ENCODE measurements around the gene ZNF146. TPM values are rescaled to one million over a fixed set of nuclear protein-coding genes. Genes with fewer than 3 reads are reported as not detected.

ZNF146 gene
- total and polyA plus RNA-seq, 2 experiments from 2014 or later = 143 to 249 TPM

DNA sequence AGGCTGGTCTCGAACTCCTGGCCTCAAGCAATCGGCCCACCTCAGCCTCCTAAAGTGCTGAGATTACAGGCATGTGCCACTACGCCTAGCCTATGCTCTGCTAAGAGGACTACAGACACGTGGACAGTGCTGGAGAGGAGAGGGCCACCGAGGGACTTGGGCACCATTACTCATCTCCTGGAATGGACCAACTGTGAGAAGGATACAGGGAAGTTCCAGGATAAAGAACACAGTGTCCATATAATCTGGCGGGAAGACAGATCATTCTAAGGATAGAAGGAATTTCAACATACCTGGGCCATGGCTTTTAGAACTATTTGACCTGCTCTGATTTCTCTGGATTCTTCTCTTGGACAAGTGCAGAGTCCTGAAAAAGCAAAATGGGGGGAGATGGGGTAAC lies 13.2 kb upstream of the ZNF146 start:
- H3K36me3 Mint-ChIP-seq (ENCODE audit: low read depth) = no peaks in the 10 kb centered on the region
- no peaks in the 10 kb centered on the region; the same call in 2 of the 3 replicates for H3K4me1 Mint-ChIP-seq
- DNase-seq (ENCODE audit: low spot score) (no peak), ATAC-seq (no peak)
- Histone ChIP-seq H3K79me2 (replicated peaks; ENCODE audit: insufficient read depth) (no peaks in the 10 kb centered on the region), H3F3A (replicated peaks; ENCODE audit: low read depth) (peaks cover 5% of the 10 kb centered on the region; the same call in 1 of the 2 replicates), H4K20me1 (replicated peaks; ENCODE audit: insufficient read depth) (no peaks in the 10 kb centered on the region), H3K4me3 (no peak overlapping the region), H3K4me2 (no peak overlapping the region), H2AFZ (no peak overlapping the region), H3K27ac (ENCODE audit: low read depth) (no peak overlapping the region), H3K4me1 (ENCODE audit: insufficient read depth) (no peaks in the 10 kb centered on the region), H3K27me3 (ENCODE audit: insufficient read depth) (no peaks in the 10 kb centered on the region), H3K9me2 (ENCODE audit: insufficient read depth) (no peaks in the 10 kb centered on the region), H3K36me3 (ENCODE audit: insufficient read depth) (no peaks in the 10 kb centered on the region)
- H3K27ac Mint-ChIP-seq = no peak overlapping the region
- no peak for TF ChIP-seq ZNF331 (CRISPR knock-in tag; IDR thresholded peaks at IDR 0.05; ENCODE audit: low read depth)
- no peak for TF ChIP-seq EZH2 (IDR thresholded peaks at IDR 0.05; ENCODE audit: low read depth, unreplicated experiment)
- no peak for TF ChIP-seq EZH2phosphoT487 (IDR thresholded peaks at IDR 0.05; ENCODE audit: unreplicated experiment)
- TF ChIP-seq ZNF114 (CRISPR knock-in tag; IDR thresholded peaks at IDR 0.05) = no peak
- TF ChIP-seq STAT1 (IDR thresholded peaks at IDR 0.05; ENCODE audit: unreplicated experiment) = no peak
- no peak for TF ChIP-seq JUNB (IDR thresholded peaks at IDR 0.05; ENCODE audit: unreplicated experiment)
- no peak for TF ChIP-seq CREB1 (CRISPR knock-in tag; IDR thresholded peaks at IDR 0.05; ENCODE audit: low read depth)
- TF ChIP-seq, protein P1, sequence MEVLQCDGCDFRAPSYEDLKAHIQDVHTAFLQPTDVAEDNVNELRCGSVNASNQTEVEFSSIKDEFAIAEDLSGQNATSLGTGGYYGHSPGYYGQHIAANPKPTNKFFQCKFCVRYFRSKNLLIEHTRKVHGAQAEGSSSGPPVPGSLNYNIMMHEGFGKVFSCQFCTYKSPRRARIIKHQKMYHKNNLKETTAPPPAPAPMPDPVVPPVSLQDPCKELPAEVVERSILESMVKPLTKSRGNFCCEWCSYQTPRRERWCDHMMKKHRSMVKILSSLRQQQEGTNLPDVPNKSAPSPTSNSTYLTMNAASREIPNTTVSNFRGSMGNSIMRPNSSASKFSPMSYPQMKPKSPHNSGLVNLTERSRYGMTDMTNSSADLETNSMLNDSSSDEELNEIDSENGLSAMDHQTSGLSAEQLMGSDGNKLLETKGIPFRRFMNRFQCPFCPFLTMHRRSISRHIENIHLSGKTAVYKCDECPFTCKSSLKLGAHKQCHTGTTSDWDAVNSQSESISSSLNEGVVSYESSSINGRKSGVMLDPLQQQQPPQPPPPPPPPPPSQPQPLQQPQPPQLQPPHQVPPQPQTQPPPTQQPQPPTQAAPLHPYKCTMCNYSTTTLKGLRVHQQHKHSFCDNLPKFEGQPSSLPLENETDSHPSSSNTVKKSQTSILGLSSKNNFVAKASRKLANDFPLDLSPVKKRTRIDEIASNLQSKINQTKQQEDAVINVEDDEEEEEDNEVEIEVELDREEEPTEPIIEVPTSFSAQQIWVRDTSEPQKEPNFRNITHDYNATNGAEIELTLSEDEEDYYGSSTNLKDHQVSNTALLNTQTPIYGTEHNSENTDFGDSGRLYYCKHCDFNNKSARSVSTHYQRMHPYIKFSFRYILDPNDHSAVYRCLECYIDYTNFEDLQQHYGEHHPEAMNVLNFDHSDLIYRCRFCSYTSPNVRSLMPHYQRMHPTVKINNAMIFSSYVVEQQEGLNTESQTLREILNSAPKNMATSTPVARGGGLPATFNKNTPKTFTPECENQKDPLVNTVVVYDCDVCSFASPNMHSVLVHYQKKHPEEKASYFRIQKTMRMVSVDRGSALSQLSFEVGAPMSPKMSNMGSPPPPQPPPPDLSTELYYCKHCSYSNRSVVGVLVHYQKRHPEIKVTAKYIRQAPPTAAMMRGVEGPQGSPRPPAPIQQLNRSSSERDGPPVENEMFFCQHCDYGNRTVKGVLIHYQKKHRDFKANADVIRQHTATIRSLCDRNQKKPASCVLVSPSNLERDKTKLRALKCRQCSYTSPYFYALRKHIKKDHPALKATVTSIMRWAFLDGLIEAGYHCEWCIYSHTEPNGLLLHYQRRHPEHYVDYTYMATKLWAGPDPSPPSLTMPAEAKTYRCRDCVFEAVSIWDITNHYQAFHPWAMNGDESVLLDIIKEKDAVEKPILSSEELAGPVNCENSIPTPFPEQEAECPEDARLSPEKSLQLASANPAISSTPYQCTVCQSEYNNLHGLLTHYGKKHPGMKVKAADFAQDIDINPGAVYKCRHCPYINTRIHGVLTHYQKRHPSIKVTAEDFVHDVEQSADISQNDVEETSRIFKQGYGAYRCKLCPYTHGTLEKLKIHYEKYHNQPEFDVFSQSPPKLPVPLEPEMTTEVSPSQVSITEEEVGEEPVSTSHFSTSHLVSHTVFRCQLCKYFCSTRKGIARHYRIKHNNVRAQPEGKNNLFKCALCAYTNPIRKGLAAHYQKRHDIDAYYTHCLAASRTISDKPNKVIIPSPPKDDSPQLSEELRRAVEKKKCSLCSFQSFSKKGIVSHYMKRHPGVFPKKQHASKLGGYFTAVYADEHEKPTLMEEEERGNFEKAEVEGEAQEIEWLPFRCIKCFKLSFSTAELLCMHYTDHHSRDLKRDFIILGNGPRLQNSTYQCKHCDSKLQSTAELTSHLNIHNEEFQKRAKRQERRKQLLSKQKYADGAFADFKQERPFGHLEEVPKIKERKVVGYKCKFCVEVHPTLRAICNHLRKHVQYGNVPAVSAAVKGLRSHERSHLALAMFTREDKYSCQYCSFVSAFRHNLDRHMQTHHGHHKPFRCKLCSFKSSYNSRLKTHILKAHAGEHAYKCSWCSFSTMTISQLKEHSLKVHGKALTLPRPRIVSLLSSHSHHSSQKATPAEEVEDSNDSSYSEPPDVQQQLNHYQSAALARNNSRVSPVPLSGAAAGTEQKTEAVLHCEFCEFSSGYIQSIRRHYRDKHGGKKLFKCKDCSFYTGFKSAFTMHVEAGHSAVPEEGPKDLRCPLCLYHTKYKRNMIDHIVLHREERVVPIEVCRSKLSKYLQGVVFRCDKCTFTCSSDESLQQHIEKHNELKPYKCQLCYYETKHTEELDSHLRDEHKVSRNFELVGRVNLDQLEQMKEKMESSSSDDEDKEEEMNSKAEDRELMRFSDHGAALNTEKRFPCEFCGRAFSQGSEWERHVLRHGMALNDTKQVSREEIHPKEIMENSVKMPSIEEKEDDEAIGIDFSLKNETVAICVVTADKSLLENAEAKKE (CRISPR knock-in tag; IDR thresholded peaks at IDR 0.05) = no peak
- TF ChIP-seq, protein P2, sequence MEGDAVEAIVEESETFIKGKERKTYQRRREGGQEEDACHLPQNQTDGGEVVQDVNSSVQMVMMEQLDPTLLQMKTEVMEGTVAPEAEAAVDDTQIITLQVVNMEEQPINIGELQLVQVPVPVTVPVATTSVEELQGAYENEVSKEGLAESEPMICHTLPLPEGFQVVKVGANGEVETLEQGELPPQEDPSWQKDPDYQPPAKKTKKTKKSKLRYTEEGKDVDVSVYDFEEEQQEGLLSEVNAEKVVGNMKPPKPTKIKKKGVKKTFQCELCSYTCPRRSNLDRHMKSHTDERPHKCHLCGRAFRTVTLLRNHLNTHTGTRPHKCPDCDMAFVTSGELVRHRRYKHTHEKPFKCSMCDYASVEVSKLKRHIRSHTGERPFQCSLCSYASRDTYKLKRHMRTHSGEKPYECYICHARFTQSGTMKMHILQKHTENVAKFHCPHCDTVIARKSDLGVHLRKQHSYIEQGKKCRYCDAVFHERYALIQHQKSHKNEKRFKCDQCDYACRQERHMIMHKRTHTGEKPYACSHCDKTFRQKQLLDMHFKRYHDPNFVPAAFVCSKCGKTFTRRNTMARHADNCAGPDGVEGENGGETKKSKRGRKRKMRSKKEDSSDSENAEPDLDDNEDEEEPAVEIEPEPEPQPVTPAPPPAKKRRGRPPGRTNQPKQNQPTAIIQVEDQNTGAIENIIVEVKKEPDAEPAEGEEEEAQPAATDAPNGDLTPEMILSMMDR (conservative IDR thresholded peaks at IDR 0.05; ENCODE audit: low read depth in 2 of 2) = no peak
- TF ChIP-seq, protein P3, sequence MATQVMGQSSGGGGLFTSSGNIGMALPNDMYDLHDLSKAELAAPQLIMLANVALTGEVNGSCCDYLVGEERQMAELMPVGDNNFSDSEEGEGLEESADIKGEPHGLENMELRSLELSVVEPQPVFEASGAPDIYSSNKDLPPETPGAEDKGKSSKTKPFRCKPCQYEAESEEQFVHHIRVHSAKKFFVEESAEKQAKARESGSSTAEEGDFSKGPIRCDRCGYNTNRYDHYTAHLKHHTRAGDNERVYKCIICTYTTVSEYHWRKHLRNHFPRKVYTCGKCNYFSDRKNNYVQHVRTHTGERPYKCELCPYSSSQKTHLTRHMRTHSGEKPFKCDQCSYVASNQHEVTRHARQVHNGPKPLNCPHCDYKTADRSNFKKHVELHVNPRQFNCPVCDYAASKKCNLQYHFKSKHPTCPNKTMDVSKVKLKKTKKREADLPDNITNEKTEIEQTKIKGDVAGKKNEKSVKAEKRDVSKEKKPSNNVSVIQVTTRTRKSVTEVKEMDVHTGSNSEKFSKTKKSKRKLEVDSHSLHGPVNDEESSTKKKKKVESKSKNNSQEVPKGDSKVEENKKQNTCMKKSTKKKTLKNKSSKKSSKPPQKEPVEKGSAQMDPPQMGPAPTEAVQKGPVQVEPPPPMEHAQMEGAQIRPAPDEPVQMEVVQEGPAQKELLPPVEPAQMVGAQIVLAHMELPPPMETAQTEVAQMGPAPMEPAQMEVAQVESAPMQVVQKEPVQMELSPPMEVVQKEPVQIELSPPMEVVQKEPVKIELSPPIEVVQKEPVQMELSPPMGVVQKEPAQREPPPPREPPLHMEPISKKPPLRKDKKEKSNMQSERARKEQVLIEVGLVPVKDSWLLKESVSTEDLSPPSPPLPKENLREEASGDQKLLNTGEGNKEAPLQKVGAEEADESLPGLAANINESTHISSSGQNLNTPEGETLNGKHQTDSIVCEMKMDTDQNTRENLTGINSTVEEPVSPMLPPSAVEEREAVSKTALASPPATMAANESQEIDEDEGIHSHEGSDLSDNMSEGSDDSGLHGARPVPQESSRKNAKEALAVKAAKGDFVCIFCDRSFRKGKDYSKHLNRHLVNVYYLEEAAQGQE (IDR thresholded peaks at IDR 0.05; ENCODE audit: unreplicated experiment) = no peak
- TF ChIP-seq, protein P4, sequence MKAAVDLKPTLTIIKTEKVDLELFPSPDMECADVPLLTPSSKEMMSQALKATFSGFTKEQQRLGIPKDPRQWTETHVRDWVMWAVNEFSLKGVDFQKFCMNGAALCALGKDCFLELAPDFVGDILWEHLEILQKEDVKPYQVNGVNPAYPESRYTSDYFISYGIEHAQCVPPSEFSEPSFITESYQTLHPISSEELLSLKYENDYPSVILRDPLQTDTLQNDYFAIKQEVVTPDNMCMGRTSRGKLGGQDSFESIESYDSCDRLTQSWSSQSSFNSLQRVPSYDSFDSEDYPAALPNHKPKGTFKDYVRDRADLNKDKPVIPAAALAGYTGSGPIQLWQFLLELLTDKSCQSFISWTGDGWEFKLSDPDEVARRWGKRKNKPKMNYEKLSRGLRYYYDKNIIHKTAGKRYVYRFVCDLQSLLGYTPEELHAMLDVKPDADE (IDR thresholded peaks at IDR 0.05) = no peak
- TF ChIP-seq POLR2AphosphoS5 (IDR thresholded peaks at IDR 0.05; ENCODE audit: low read depth) = no peak
- TF ChIP-seq NANOG (IDR thresholded peaks at IDR 0.05; ENCODE audit: borderline replicate concordance) = no peak
- H3K9me3 Mint-ChIP-seq = no peaks in the 10 kb centered on the region
- no peaks in the 10 kb centered on the region for H3K27me3 Mint-ChIP-seq (ENCODE audit: insufficient read depth, low read depth, poor library complexity)
- H3K4me3 Mint-ChIP-seq = no peak overlapping the region

All from GM23338 (cell line).